ENCODE data around the gene GGA2.
"Not testable (repeated sequence)": the region's sequence is repeated elsewhere in the genome, so short reads cannot be mapped to it uniquely, and the experiment has no call there.

Gene GGA2

GRCh38 chr16:23510164-23510914 is at the start of gene GGA2:
TSS of gene GGA2 (minus strand) at chr16:23510494. CDS start at chr16:23510411, 83 bp downstream.
- DNase-seq: peak; percentile 73

GRCh38 chr16:23557779-23558702 is 47.7 kb upstream of the GGA2 start:
- DNase-seq: no peak

GRCh38 chr16:23556881-23557778 is 46.8 kb upstream of the GGA2 start, which contains the start of the genes EARS2 and UBFD1:
TSS of gene EARS2 (minus strand) at chr16:23557350. CDS start at chr16:23557343, 7 bp downstream.
TSS of gene UBFD1 (plus strand) at chr16:23557727. CDS start at chr16:23557743, 16 bp downstream.
- peak; percentile 99 for DNase-seq

GRCh38 chr16:23554536-23554935 is 44.2 kb upstream of the GGA2 start:
- DNase-seq: no peak

- DNase-seq: no peak
These were observed 41.9 kb upstream of the GGA2 start for GRCh38 chr16:23552161-23552560.

GRCh38 chr16:23549938-23550337 is 39.6 kb upstream of the GGA2 start:
- no peak for DNase-seq

- DNase-seq: no peak
These were observed 34.1 kb upstream of the GGA2 start for GRCh38 chr16:23544436-23544835.

GRCh38 chr16:23540817-23541178 is 30.5 kb upstream of the GGA2 start:
- not testable (repeated sequence) for DNase-seq

GRCh38 chr16:23539984-23540816 is 29.9 kb upstream of the GGA2 start:
- DNase-seq: no peak

GRCh38 chr16:23538919-23539278 is 28.6 kb upstream of the GGA2 start:
- no peak for DNase-seq

- no peak for DNase-seq
These were observed 27.1 kb upstream of the GGA2 start for GRCh38 chr16:23537390-23537789.

- no peak for DNase-seq
These were observed 25.6 kb upstream of the GGA2 start for GRCh38 chr16:23535901-23536300.

GRCh38 chr16:23534868-23535860 is 24.9 kb upstream of the GGA2 start:
- DNase-seq: no peak

GRCh38 chr16:23532448-23532847 is 22.2 kb upstream of the GGA2 start:
- no peak for DNase-seq

GRCh38 chr16:23530062-23530461 is 19.8 kb upstream of the GGA2 start:
- DNase-seq: no peak

GRCh38 chr16:23528644-23529310 is 18.5 kb upstream of the GGA2 start:
- no peak for DNase-seq

GRCh38 chr16:23527961-23528643 is 17.8 kb upstream of the GGA2 start:
- no peak for DNase-seq

GRCh38 chr16:23524886-23525285 is 14.6 kb upstream of the GGA2 start:
- DNase-seq: no peak

GRCh38 chr16:23523876-23524385 is 13.6 kb upstream of the GGA2 start:
- no peak for DNase-seq

Data from T1000 (cell line).